GM21723 (cell line): Measurements from ENCODE around the gene CMTM2.
"Not testable (repeated sequence)": the region's sequence is repeated elsewhere in the genome, so short reads cannot be mapped to it uniquely, and the experiment has no call there.

Experiments used
- ATAC-seq: cut with Tn5 transposase; IDR thresholded peaks from one replicate; pipeline ENCODE4 v1.9.1; 2021; ENCODE audit warnings: mild to moderate bottlenecking, moderate library complexity; ENCODE audit not compliant: unreplicated experiment

CMTM2 gene

DNA sequence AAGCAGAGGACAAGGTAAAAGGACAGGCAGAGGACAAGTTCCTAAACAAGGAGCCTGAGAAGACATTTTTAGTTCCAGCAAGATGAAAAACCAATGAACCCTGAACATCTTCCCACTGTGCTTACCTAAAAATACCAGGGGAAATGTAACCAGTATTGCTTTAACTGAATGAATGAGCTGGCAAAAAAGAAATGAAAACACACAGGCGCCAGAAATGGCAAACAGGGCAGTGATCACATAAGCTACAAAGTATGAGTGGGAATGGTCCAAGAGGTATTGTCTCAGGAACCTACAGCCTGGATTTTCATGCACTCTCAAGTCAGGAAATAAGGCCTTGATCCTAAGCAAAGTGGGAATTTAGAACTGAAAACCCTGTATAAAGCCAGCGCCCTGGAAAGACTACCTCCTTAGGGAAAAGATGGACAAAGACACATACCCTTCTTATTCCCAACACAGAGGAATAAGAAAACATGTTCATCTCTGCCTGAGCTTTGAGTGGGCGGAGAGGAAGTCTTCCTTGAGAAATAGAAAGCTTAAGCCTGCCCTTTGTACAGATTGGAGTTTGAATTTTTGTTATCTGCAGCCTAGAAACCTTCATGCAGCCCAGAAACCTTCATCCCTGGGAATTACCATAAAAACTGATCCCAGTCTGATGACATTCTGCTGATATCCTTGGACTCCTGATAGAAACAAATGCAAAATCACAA lies 2.1 kb downstream of the CMTM2 start:
- ATAC-seq = no peak

DNA sequence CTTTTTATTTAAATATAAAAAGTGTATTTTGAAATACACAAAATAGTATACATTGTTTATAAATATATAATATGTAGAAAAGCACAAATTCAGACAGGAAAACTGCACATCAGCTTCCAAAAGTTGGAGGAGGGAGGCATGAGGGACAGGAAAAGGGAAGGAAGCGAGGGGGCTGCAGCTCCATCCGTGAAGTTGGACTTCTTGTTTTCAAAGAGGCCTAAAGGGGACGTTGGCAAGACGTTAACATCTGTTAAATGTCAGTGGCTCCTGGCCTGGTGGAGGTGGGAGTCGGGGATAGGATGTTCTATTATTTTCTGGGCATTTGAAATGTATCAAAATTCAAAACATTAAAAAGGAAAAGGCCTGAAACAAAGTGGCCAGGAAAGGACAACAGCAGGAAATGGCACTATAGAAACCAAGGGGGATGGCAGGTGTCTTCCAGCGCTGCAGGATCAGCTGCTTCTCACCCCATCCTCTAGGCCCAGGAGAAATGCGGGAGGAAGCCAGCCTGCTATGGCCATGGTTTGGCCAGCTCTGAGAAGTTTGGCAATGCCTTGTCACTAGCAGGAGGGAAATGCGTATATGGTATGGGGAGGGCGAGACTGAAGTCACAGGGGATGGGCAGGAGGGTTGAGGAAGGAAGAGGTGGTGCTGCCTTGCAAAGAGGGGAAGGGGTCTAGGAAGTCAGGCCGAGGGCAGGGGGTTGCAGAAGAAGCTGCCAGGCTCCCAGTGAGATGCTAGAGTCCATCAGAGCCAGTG lies 6.4 kb downstream of the CMTM2 start:
- no peak for ATAC-seq

DNA sequence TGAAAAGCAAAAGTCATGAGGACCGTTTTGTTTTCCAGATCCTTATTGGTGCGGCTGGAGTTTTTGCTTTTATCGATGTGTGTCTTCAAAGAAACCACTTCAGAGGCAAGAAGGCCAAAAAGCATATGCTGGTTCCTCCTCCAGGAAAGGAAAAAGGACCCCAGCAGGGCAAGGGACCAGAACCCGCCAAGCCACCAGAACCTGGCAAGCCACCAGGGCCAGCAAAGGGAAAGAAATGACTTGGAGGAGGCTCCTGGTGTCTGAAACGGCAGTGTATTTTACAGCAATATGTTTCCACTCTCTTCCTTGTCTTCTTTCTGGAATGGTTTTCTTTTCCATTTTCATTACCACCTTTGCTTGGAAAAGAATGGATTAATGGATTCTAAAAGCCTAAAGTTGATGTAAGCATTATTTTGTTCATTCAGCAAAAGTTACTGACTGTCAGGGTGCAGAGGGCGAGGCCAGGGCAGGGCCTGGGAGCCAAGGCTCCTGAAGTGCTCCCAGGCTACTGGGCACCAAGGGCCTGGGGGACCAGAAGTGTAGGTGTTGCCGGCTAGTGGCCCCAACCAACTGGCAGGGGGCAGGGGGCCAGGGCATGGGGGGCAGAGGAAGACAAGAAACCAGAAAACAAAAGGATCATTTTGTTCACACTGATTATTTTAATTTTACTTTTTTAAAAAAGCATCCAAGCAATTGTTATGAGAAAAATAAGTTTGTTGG lies 8.8 kb downstream of the CMTM2 start:
- no peak for ATAC-seq

DNA sequence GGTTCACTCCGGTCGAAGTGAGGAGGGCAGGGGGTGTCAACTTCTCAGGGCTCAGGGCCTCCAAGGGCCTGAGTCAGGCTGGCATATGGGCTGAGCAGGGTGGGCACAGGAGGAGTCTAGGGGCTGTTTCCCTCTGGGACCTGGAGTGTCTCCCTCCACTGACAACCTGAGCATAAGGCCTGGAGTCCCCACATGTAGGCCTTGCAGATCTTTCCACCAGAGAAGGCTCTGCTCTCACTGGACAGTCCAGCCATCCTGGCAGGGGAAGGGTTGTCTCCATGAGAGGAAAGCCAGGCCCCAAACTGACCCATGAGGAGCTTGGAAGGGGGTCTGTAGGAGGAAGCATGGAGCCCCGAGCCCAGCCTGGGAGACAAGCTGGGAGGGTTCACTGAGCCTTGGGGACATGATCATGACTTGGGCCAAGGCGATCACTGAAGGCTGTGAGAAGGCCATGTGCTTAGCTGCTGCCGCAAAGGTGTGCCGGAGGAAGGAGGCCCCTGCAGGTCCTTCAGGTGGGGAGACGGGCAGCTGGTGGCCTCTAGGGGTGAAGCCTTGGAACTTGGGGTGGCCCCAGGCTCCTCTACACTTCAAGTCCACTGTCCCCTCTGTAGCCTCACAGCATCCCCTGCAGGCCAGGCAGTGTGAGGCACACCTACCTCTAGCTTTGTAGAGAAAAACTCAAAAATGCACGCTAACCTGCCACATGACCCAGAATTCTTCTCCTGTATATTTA lies 9.9 kb downstream of the CMTM2 start:
- peak; percentile 76 for ATAC-seq

DNA sequence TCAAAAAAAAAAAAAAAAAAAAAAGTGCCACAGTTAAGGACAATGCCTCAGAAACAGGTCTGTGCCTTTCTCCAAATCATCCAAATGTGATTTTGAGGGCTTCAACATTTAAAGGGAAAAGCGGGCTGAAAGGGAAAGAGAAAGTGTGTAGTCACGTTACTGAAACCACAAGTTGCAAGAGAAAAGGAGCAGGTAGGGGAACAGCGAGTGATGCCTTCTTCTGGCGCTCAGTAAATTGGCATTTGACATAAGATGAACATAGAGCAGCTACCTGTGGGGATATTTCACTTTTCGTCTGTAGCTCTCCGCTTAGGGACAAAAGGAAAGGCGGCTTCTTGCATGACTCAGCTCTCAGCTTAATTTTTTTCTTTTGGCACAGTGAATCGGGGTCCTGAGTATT lies 11.1 kb downstream of the CMTM2 start:
- no peak for ATAC-seq

DNA sequence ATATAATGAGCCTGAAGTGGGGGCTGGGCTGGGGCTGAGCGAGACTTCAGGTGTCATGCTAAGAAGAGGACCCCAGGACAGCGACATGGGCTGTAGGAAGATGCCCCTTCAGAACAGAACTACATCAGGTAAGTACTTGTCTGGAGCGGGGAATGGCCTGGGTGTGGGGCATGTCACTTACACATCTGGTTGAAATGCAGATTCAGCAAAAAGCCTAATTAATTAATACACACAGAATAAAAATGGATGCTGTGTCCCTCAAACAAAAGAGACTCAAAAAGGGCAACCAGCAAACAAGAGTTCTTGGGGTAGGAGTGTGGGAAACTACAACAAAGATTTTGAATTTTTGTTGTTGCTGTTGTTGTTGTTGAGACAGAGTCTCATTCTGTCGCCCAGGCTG lies 11.8 kb downstream of the CMTM2 start:
- no peak for ATAC-seq

DNA sequence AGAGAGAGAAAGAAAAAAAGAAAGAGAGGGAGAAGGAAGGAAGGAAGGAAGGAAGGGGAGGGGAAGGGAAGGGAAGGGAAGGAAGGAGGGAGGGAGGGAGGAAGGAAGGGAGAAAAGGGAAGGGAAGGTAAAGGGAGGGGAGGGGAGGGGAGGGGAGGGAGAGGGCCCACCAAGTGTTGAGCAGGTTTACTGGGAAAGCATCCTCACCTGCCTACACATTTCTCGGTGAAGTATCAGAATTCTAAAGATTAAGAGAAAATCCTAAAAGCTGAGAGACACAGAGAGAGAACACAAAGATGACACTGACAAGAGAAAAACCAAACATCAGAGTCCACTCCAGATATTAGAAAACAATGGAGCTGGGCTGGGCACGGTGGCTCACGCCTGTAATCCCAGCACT lies 13.0 kb downstream of the CMTM2 start:
- ATAC-seq = no peak

DNA sequence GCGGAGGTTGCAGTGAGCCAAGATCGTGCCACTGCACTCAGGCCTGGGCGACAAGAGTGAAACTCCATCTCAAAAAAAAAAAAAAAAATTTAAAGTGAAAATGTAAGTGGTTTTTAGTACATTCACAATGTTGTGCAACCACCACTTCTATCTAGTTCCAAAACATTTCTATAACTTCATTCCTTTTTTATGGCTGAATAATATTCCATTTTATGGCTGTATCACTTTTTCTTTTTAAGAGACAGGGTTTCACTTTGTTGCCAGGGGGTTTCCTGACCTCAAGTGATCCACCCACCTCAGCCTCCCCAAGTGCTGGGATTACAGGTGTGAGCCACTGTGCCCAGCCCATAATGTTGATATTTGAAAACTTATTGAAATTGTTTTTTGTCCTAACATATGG lies 13.6 kb downstream of the CMTM2 start:
- ATAC-seq = no peak

DNA sequence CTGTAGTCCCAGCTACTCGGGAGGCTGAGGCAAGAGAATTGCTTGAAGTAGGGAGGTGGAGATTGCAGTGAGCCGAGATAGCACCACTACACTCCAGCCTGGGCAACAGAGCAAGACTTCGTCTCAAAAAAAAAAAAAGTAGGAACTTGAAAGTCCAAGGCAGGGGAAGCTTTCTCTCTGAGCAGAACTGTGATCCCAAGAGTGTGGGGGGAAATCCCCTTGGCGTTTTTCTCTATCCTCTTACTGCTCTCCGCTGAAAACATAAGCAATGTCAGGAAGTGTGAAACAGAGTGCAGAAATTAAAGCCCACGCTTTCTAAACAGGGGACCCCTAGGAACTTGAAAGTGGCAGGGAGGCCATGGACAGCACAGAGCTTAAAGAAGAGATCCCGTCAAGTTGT lies 15.5 kb downstream of the CMTM2 start:
- no peak for ATAC-seq

DNA sequence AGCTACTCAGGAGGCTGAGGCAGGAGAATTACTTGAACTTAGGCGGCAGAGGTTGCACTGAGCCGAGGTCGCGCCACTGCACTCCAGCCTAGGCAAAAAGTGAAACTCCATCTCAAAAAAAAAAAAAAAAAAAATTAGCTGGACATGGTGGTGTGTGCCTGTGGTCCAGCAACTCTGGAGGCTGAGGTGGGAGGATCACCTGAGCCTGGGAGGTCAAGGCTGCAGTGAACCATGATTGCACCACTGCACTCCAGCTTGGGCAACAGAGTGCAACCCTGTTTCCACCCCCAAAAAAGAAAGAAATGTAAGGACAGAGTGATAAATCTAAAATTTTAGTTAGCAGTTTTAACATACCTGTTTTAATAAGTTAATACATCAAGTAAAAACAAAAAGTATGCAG lies 17.3 kb downstream of the CMTM2 start:
- ATAC-seq = not testable (repeated sequence)

DNA sequence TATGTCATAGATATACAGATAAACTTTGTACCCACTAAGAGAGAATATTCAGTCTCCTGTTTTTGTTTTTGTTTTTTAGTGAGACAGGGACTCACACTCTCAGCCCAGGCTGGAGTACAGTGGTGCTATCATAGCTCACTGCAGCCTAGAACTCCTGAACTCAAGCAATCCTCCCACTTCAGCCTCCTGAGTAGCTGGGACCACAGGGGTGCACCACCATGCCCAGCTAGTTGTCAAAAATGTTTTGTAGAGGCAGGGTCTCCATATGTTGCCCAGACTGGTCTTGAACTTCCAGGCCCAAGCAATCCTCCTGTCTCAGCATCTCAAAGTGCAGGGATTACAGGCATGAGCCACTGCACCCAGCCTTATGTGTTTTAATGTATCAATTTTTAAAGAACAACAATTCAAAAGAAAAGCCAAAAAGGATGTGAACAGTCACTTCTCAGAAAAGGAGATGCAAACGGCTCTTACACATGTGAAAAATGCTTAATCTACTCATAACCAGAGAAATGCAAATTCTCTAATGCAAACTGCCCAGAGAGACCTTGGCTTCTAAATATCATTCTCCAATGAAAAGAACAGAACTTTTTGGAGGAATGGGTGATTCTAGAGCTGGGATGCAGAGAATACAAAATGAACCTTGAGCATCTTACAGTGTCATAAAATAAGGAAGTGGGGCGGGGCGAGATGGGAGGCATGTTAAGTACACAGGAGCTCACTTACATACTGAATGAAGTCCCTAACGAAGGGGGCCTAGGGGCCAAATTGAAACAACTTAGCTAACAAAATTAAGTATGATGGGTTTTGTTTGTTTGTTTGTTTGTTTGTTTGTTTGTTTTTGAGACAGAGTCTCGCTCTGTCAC lies 18.0 kb downstream of the CMTM2 start:
- no peak for ATAC-seq

DNA sequence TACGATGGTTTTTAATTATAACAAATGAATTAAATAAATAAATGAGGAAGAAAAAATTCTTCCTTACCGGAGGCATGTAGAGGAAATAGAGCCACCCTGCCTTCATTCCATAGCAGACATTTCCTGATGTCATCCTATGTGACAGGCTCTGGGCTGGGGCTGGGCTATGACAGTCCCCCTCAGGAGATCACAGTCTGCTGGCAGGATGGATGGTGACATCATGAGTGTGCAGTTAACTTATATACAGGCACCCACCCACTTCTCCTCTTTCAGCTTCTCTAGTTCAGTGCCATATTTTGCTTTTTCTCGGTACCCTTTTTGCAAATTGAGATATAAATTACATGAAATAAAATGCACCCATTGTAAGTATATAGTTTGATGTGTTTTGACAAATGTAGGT lies 18.8 kb downstream of the CMTM2 start:
- ATAC-seq = no peak

DNA sequence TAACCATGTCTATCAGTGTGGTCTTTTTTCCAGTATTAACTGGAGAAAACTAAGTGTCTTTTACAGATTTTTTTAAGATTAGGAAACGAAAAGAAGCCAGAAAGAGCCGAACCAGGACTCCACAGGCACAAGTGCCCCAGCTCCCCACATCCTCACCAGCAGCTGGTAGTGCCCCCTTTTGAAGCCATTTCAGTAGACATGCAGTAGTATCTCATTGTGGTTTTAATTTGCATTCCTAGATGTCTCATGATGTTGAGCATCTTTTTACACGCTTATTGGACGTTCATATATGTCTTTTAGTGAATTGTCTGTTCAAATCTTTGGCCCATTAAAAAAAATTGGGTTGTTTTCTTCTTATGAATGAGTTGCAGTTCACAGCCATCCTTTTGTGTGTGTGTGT lies 20.5 kb downstream of the CMTM2 start:
- ATAC-seq = no peak

DNA sequence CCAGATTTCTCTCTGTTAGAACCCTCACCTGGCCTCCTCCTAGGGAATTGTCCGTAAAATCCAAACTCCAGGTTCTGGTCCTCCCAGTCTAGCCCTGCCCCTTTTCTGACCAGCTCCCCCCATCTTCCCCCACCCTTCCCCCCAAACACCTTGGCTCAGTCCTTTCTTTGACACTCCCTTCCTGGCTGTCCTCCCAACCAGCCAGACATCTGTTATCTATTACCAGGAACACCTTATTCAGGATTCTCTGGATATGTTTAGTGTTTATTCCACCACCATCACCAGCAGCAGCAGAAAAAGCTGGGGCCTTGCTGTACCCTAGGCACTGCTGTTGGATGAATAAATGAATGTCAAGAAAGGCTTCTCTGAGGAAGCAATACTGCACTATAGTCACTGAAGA lies 21.2 kb downstream of the CMTM2 start:
- ATAC-seq = no peak

DNA sequence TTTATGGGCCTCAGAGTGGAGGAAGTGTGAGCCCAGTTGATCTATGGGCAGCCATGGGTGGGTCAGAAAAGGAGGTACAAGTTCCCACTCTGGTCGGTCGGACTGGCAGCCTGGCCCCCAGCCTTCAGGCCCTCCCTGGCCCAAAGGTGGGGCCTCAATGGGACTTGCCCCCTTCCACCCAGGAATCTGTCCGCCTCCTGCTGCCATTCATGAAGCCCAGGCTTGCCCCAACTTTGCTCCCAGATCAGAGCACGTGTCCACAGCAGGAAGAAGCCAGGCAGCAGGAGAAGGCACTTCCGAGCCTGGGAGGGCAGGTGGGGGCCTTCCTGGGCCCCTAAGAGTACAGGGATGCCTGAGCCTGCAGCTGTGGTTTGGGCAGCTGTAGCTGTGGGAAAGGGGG lies 22.2 kb downstream of the CMTM2 start:
- ATAC-seq = no peak

DNA sequence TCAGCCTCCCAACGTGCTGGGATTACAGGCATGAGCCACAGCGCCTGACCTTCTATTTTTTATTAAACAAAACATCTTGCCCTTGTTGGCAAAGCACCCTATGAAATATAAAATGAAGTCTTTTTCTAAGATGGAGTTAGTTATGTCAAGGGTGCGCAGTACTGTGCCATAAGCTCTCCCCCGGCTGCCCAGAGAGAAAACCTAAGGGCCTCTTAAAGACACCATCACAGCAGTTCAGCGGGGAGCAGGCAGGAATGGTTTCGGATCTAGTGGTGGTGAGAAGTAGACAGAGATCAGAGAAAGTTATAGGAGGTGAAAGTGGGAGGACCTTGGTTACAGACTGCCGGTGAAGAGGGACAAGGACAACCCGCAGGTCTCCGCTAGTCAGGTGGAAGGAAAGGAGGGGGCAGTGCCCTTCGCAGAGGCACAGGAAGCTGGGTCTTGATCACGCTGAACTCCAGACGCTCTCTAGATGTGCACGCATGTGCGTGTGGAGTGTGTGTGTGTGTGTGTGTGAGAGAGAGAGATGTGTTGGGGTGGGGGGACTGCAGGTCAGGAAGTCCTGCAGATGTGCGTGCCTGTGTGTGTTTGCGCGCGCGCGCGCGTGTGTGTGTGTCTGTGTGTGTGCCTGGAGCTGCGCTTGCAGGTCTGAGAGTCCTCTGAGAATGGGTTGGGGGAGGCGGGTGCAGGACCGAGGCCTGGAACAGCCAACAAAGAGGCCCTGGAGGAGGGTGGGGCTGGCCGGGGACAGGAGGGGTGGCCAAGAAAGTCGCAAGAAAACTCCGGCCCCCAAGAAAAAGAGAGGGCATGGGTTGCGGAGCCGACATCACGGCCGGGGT lies 24.5 kb downstream of the CMTM2 start:
- no peak for ATAC-seq

DNA sequence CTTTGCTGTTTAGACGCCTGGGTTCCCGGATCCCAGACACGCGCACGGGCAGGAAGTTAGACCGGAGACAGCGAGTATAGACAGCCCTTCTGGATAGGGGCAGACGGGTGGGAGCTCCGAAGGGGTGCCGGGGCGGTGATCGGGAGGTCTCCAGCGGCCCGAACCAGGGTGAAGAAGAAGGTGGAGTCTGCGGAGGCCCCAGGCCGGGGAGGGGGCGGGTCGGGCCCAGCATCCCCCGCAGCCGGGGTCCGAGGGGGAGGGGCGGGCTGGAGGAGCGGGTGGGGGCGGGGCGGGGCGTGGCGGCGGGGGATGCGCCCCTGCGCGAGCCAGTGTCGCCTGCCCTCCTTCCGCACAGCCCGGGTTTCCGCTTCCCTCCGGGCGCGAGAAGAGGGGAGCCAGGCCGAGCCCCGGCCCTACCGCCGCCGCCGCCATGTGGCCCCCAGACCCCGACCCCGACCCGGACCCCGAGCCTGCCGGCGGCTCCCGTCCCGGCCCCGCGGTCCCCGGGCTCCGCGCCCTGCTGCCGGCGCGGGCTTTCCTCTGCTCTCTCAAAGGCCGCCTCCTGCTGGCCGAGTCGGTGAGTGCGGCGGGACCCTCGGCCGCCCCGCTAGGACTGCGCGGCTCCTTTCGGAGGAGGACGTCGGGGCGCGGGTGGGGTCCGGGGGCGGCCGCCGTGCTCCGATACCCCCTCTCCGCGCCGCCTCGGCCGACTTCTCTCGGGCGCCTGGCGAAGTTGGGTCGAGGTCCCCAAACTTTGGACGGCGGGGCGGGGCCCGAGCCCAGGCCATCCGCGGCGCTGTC lies 25.3 kb downstream of the CMTM2 start, which contains the start of gene CMTM3:
Gene CMTM3 (plus strand): TSS at position 329 of the 801 bp plus-strand sequence. CDS start 102 bp downstream, at position 431.
- peak; percentile 61 for ATAC-seq

DNA sequence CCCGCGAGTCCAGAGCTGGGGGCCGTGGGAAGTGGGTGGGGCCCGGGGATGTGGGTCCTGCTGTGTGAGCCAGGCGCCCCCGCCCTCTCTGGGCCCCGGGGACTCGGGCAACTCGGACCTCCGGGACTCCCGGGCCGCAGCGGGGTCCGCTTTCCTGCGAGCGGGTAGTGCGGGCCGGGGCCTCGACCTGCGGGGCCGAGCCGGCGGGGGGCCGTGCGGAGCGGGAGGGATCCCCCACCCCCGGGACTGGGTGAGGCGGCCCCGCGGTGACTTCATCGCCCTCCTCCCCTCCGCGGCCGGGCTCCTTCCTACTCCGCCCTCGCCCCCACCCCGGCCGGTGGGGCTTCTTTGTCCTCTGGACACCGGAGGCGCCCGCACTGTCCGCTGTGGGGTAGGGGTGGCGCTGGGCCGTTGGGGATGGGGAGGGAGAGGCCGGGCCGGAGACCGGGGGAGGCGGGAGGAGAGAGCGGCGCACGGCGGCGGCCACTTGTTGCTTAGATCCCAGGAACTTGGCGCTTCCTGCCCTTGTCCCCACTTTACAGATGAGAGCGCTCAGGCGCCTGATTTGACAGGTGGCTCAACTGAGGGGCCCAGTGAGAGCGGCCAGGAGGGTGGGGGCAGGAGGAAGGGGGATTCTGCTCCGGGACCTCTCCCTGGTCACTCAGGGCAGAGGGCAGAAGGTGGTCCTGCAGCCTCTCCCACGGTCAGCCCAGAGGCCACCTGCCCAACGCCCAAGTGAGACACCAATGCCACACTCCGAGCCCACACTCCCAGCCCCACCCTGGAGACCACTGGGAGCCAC lies 26.1 kb downstream of the CMTM2 start:
- peak; percentile 12 for ATAC-seq
